GM21367 (cell line): ENCODE data around the gene TMA7.
A peak's percentile ranks its signal among the peaks of the same experiment; 100 is the strongest.
"Not testable (repeated sequence)": the region's sequence is repeated elsewhere in the genome, so short reads cannot be mapped to it uniquely, and the experiment has no call there.

Source experiments
- ATAC-seq: cut with Tn5 transposase; IDR thresholded peaks from one replicate; pipeline ENCODE4 v1.9.1; 2021; ENCODE audit not compliant: unreplicated experiment

The TMA7 gene

DNA sequence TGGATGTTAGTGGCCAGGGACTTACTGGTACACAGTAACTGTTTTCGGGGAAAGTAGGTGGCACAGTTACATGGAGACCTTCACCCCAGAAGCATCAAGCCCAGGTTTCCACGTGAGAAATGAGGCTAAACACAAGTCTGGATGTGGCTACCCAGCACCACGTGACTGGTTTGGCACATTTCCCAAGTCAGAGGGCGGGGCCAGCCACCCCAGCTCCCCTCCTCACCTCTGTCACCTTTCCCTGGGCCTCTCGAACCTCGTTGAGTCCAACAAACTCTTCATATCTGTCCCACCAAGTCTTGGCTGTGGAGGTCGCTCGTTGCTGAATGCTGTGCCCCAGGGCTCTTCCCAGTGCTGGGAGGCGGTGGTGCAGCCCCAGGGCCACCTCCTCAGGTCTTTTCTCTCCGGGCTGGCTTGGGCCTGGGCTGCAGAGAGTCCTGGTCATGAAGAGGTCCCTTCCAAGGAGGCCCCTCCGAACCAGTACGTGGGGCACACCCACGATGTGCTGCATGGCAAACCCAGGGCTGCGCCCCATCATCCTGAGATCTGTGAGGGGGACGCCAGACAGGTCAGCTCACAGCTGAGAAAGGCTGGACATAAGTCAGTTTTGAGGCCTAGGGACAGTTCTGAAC, 5.3 kb upstream of the TMA7 start:
- no peak for ATAC-seq

DNA sequence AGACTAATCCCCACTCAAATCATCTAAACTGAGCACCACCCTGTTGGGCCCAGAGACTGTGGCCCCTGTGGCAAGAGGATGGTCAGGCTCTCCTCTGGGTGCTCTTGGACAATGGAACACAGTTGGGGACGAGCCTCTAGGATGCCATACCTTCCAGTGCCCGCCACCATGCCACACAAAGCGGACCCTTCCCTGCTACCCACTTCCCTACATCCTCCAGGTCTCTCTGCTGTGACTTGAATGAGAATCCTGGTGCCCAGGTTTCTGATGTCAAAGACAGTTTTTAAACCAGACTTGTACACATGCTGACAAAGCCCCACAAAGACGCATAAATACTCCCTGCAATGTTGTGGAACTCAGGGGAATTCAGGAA, 4.8 kb upstream of the TMA7 start:
- no peak for ATAC-seq

DNA sequence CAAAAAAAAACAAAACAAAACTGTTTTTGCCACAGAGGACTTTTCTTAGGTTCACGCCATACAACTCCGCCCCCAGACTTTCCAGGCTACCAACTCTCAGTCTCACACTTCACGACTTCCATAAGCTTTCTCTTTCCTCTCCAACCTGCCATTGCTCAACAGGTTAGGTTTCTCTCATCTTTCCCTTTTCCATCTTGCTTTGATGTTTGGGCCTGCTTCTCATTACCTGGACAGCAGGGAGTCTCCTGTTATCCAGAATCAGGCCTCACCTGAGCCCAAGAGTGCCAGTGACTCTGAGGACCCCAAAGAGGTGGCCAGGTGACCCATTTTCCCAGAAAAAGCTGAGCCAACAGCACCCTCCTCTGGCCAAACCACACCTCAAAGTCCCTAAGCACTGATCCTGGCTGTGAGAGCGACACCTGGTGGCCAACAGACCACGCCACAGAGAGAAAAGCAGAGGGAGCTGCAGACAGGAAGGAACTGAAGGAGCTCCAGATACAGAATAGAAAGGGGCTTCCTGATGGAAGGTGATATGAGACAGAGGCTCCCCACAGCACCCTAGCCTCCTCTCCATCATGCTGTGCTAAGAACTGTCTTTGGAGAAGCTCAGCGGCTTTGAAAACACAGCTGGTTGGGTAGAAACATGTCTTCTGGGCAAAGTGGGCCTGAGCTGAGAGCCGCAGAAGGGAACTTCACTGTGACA, 4.1 kb upstream of the TMA7 start:
- no peak for ATAC-seq

GRCh38 chr3:48436477-48436787, 3.6 kb upstream of the TMA7 start:
- ATAC-seq, result no peak

GRCh38 chr3:48436855-48437254, 3.2 kb upstream of the TMA7 start:
- no peak for ATAC-seq

DNA sequence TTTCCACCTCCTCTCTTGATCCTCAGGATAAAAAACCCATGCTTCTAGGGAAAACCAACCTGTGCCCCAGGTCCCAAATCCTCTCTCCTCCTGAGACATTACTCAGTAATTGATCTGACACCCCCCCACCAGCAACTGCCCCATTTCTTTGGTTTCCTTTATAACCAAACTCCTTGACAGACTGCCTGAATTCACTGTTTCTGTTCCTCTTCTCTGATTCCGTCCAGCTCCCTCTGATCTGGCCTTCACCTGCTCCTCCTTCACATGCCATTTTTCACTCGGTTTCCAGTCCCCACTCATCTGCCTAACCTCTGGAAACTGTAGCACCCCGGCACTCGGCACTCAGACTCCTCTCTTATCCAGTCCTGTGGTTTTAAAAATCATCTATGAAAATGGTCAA, 2.2 kb upstream of the TMA7 start:
- no peak for ATAC-seq

DNA sequence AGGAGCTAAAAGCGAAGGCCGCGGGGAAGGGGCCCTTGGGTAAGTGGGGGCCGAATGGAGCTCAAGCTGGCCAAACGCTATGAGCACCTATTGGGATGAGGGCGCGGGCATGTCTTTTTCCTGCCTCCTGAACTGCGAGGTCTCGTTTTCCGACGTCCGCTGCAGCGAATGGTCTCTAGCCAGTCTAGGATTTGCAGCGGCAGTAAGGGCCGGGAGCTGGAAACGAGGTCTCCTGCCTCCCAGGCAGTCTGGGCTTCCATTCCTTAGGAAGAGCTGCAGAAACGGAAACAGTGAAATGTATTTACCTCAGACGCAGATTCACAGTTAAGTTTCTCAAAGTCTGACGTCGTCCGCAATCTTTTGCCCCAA, 517 bp downstream of the TMA7 start:
- no peak for ATAC-seq

DNA sequence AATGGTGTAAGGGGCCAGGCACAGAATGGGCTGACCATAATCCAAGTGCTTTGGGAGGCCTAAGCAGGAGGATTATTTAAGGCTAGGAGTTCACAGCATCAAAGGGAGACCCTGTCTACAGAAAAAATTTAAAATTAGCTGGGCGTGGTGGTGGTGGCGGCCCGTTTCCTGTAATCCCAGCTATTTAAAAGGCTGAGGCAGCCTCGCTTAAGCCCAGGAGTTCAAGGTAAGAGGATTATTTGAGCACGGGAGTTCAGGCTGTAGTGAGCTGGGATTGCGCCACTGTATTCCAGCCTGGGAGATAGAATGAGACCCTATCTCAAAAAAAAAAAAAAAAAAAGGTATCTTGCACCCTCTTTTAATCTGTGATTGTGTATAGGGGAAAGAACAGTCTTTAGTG, 1.9 kb downstream of the TMA7 start:
- no peak for ATAC-seq

DNA sequence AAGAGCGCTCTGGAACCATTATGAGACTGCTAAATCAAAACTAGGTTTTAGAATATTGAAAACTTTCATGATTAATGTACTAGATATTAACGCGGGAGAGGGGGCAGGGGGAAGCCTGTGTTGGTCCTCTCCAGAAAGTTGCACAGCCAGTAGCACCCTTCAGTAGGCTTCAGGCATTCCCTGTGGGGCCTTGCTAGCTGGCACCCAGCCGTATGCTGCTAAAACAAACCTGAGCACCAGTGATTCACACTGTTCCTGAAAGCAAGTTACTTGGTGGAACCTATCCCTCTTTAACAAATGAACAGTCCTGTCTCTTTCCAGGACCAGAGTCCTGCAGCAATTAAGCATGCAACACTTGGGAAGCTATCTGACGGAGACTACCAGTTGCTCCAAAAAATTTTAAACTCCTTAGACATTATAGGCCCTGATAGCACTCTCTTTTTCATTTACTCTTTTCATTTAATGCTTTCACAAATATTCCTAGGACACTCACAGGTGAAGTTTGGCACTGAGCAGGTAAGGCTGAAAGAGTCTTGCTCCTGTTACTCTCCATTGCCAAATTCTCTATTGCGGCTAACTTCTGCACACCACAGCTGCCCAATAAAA, 5.3 kb downstream of the TMA7 start:
- ATAC-seq, result no peak

DNA sequence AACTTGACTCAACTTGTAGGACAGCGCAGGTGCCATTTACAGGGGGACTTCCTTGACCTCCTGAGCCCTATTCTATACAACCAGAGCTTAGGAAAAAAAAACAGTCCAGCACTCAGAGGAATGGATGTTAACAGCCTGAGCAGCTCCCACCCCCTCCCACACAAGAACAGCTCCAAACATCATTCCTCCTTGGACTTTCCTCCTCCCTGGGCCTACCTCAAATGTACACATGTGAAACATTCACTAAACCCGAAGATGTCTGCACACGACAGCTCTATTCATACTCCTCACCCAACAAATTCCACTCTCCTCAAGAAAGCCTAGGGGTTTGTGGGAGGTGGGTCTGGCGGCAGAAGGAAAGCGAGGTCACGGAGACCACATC, 6.0 kb downstream of the TMA7 start:
- ATAC-seq, result no peak

GRCh38 chr3:48446425-48447193, 6.6 kb downstream of the TMA7 start, which contains the start of gene ATRIP:
Gene ATRIP, plus strand, starts transcription at chr3:48446737. Its CDS starts 109 bp downstream, at chr3:48446846.
- peak; percentile 67 for ATAC-seq

DNA sequence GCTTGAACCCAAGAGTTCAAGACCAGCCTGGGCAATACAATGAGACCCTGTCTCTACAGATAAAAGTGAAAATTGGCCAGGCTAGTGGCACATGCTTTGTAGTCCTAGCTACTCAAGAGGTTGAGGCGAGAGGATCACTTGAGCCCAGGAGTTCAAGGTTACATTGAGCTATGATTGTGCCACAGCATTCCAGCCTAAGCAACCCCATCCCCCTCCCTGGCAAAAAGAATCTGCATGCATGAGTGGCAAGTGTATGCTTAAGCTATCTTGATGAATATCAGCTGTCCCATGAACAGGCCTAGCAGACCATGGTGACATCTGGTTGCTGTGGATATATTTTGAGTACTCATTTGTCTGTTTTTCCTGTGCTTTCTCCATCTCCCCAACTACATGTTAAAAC, 11.2 kb downstream of the TMA7 start:
- ATAC-seq, result no peak

- no peak for ATAC-seq
Observed at GRCh38 chr3:48456456-48456855, 16.4 kb downstream of the TMA7 start.

- no peak for ATAC-seq
Observed at GRCh38 chr3:48459331-48459730, 19.3 kb downstream of the TMA7 start.

- no peak for ATAC-seq
Observed at GRCh38 chr3:48459773-48460516, 19.9 kb downstream of the TMA7 start.

DNA sequence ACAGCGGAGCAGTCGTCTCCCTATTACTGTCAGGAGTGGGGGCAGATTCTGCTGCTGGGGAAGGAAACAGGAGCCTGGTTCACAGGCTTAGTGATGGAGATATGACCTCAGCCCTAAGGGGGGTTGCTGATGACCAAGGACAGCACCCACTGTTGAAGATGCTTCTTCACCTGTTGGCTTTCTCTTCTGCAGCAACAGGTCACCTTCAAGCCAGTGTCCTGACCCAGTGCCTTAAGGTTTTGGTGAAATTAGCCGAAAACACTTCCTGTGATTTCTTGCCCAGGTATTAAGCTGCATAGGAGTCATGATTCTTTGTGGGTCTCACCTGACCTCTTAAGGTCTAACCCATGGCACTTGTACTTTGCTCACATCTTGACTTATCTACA, 20.5 kb downstream of the TMA7 start:
- no peak for ATAC-seq

GRCh38 chr3:48461767-48462166, 21.7 kb downstream of the TMA7 start:
- not testable (repeated sequence) for ATAC-seq

GRCh38 chr3:48463703-48464102, 23.6 kb downstream of the TMA7 start:
- no peak for ATAC-seq

DNA sequence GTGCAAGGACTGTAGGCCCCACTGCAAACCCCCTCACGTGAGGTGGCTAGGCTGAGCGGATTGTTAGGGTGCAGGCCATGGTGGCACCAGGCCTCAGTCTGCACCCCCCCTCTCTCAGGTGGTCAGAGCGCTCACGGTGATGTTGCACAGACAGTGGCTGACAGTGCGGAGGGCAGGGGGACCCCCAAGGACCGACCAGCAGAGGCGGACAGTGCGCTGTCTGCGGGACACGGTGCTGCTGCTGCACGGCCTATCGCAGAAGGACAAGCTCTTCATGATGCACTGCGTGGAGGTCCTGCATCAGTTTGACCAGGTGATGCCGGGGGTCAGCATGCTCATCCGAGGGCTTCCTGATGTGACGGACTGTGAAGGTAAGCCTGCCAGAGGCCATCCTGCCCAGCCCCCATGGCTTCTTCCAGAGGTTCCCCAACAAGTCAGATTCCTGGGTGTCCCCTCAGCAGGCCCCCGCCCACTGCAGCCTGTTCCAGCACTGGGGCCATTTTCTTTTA, 24.7 kb downstream of the TMA7 start:
- no peak for ATAC-seq

DNA sequence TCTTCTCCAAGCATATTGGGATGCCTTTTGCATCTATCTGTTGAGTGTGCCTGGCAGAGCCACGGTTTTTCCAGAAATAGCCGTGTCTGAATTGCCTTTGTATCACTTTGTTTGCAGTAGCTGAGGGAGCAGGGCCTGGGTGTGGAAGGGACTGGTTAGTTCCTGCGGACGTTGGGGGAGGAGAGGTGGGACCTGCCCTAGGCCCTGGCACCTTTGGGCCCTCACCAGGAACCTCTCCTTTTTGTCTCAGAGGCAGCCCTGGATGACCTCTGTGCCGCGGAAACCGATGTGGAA, 25.1 kb downstream of the TMA7 start:
- ATAC-seq, result no peak
